Liver (tissue), 3 donors: ENCODE data around the gene ERMARD.

Experiments
- EGR1 ChIP-seq, 2 donors: IDR thresholded peaks; 2 replicates each; pipeline ENCODE4 v1.6.1; 2016 to 2018; ENCODE audit warnings: antibody characterized with exemption in 2 of 2, low read depth in 2 of 2
- RAD21 ChIP-seq, 2 donors: IDR thresholded peaks; 2 replicates each; pipeline ENCODE4 v1.6.1; 2016; ENCODE audit warnings: antibody characterized with exemption in 2 of 2, mild to moderate bottlenecking in 2 of 2
- TF ChIP-seq, protein P1 (sequence below): fragments of 150-350 bp; IDR thresholded peaks from 2 replicates; pipeline ENCODE4 v1.5.1; 2017; ENCODE audit warnings: improper control_type of control experiment, low read depth, low read length; ENCODE audit not compliant: missing input control
- donor health status: healthy.
- donor health status: healthy.

DNA sequence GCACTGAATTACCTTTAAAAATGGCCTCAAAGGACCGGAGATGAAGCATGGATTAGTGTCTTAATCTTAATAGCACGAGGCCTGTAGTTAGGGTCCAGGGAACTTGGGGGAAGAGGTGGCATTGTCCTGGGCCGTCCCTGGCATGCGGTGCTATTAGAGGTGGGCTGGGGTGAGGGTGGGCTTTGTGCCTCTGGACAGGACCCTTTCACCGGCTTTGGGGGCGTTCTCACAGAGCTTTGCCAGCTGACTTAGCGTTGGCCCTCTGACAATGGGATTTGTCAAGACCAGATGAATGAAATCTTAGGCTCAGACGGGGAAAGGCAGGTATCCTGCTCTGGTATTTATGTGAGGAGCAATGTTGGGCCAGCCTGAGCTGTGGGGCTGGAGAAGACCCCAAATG lies 59.6 kb downstream of the ERMARD start:
- TF ChIP-seq RAD21 (IDR thresholded peaks at IDR 0.05) (no peak), EGR1 (IDR thresholded peaks at IDR 0.05; ENCODE audit: low read depth in 2 of 2) (no peak)
- TF ChIP-seq, protein P1, sequence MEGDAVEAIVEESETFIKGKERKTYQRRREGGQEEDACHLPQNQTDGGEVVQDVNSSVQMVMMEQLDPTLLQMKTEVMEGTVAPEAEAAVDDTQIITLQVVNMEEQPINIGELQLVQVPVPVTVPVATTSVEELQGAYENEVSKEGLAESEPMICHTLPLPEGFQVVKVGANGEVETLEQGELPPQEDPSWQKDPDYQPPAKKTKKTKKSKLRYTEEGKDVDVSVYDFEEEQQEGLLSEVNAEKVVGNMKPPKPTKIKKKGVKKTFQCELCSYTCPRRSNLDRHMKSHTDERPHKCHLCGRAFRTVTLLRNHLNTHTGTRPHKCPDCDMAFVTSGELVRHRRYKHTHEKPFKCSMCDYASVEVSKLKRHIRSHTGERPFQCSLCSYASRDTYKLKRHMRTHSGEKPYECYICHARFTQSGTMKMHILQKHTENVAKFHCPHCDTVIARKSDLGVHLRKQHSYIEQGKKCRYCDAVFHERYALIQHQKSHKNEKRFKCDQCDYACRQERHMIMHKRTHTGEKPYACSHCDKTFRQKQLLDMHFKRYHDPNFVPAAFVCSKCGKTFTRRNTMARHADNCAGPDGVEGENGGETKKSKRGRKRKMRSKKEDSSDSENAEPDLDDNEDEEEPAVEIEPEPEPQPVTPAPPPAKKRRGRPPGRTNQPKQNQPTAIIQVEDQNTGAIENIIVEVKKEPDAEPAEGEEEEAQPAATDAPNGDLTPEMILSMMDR: no peak
